Measurements from ENCODE around the gene HDAC4.

DNA sequence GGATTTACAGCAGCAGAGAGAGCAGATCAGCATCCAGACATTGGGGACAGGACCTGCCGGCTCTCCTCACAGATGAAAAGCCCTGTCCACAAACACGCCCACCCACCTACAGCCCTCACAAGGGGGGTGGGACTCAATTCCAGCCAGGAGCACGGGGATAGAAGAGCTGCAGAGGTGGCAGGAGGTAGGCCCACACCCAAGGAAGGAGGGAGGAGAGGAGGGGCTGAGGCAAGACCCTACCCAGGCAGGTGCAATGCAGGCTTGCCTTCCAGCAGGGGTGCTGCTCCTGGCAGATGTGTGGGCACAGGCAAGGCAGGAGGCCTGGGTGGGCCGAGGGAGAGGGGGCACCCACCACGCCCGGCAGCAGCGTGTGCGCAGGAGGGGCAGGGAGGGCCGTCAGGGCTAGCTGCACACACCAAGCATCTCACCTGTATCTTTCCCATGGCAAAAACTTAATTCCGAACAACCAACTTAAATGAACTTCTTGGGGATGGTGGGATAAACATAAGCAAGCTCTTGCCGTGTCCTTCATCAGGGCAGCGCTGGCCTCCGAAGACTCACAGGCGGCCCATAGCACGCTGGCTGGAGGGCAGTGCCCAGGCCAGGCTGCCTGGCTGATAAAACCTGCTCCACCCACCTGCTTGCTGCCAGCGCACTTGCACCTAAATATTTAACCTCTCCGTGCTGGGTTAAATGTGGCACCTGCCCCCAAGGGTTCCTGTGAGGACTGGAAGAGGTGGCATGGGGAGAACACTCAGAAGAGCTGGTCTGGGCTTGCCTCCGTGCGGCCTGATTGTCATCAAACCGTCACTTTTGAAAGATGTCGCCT is 219.5 kb downstream of the HDAC4 start:
- no peak for TF ChIP-seq POLR2A (IDR thresholded peaks at IDR 0.05)
- TF ChIP-seq, protein P1, sequence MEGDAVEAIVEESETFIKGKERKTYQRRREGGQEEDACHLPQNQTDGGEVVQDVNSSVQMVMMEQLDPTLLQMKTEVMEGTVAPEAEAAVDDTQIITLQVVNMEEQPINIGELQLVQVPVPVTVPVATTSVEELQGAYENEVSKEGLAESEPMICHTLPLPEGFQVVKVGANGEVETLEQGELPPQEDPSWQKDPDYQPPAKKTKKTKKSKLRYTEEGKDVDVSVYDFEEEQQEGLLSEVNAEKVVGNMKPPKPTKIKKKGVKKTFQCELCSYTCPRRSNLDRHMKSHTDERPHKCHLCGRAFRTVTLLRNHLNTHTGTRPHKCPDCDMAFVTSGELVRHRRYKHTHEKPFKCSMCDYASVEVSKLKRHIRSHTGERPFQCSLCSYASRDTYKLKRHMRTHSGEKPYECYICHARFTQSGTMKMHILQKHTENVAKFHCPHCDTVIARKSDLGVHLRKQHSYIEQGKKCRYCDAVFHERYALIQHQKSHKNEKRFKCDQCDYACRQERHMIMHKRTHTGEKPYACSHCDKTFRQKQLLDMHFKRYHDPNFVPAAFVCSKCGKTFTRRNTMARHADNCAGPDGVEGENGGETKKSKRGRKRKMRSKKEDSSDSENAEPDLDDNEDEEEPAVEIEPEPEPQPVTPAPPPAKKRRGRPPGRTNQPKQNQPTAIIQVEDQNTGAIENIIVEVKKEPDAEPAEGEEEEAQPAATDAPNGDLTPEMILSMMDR (IDR thresholded peaks at IDR 0.05): no peak
